Measurements from ENCODE around the gene CTBP2. TPM values are rescaled to one million over a fixed set of nuclear protein-coding genes. Genes with fewer than 3 reads are reported as not detected.
A peak's percentile ranks its signal among the peaks of the same experiment; 100 is the strongest.

The CTBP2 gene
- polyA plus RNA-seq, 5 donors: 77.4 to 86.8 (median 85.1) TPM

DNA sequence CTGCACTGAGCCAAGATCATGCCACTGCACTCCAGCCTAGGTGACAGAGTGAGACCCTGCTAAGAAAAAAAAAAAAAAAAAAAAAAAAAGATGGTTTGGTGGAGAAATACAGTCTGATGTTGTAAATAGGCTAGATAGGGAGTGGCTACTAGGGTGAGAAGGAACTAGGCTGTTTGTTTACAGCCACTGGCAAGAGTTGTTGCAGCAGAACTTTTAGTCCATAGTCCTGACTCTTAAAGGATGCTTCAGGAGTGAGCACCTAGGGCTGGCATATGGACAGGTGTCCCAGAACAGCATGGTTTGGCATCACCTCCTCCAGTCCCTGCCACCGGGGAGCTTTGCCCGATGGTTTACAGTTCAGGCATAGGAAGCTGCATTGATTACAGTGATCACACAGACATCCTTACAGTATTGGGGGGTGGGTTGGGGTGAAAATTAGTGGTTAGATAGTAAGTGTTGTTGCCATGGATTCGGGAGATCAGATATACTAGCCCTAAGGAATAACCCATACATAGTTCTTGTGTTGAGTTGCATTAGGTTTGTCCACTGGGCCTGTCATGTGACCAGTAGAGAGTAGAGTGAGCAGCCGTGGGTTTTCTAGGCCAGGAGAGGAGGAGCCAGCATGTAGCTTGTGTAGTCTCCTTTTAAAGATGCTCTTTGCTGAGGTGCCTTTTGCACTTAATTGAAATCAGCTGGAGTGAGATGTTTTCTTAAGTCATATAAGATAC lies 182.6 kb downstream of the CTBP2 start:
- no peak for DNase-seq

DNA sequence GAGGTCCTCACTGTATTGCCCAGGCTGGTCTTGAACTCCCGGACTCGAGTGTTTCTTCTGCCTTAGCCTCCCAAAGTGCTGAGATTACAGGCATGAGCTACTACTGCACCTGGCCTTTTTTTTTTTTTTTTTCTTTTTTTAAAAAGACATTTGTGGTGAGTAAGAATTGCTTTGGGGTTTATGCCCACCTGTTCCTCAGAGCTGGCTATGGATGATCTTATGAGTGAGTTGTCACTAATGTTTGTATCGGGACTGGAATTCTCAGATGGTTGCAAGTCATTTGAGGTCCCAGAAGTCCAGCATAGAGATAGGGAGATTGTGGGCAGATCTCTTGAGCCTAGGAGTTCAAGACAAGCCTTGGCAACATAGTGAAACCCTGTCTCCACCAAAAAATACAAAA lies 183.2 kb downstream of the CTBP2 start:
- no peak for DNase-seq

DNA sequence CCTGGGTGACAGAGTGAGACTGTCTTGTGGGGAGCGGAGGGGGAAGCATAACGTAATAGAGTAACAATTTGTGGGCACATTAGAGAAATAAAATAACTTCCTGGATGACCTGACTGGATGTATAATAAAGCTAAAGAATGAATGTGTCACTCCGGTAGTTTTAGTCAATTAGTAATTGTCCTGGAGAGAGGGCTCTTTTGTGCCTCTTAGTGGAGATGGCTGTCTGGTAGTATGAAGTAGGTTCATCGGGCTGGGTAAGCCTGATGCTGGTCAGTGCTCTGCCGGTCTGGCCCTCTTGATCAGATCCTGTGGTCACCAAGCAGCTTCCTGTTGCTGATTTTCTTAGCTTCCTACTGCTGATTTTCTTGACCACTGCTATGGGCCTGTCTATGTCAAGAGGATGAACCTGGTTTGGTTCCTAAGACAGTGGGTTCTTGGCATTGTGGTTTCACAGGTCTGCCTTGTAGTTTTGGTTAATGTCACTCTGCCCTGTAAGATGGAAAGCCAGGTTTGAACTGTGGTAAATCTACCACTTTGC lies 184.3 kb downstream of the CTBP2 start:
- DNase-seq: no peak

DNA sequence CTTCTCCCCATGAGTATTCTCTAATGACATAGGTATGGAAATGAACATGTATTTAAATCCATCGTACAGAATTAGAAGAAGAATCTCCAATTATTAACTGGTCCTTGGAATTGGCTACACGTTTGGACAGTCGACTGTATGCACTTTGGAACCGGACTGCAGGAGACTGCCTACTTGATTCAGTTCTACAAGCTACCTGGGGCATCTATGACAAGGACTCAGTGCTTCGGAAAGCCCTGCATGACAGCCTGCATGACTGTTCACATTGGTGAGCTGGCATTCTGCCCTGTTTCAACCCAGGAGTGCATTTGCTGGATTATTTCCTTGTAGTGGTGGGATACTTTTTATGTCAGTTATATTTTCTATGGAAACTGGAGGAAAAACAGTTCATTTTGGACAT lies 186.2 kb downstream of the CTBP2 start:
- no peak for DNase-seq

DNA sequence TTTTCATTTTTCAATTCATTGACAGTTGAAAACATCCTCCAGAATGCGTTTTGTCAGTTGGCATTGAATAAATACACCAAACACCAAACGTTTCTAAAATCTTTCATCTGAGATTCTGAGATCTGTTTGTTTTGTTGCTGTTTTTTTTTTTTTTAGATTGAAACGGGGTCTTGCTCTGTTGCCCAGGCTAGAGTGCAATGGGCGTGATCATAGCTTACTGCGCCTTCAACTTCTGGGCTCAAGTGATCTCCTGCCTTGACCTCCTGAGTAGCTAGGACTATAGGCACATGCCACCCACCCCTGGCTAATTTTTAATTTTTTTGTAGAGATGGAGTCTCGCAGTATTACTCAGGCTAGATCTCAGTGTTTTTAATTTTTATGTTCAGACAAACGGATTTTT lies 187.7 kb downstream of the CTBP2 start:
- no peak for DNase-seq

DNA sequence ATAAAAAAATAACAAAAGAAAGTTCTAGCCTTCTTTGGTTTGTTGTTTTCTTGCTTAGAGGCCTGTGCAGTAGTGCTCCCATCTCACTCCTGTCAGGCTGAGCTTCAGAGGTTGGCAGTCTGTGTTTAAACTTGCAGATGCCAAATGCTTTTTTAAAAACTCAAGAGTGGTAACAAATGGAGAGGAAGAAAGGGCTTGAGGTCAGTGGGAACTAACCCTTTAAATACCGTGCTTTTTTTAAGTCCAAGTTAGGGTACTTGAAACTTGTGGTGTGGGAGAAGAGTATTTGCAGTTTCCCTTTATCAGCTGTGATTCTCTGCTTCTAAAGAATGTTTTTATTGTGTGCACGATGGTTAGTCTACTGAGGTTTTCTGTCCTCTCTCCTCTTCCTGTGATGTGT lies 189.1 kb downstream of the CTBP2 start:
- no peak for DNase-seq

DNA sequence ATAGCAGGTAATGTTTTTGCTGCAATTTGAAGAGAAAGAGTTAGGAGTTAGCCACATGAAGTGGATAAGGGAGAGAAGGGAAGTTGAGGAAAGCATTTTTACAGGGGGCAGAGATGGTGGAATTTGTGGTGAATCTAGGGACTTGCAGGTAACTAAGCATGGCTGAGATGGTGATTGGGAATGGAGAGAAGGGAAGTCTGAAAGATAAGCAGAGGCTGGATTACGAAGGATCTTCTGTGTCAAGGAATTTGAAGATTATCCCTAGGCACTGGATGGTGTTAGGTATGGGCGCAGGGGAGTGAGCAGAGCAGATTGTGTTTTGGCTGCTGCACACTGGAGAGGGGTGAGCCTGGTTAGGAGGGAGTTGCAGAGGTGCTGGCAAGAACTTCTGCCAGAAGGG lies 193.1 kb downstream of the CTBP2 start:
- no peak for DNase-seq

DNA sequence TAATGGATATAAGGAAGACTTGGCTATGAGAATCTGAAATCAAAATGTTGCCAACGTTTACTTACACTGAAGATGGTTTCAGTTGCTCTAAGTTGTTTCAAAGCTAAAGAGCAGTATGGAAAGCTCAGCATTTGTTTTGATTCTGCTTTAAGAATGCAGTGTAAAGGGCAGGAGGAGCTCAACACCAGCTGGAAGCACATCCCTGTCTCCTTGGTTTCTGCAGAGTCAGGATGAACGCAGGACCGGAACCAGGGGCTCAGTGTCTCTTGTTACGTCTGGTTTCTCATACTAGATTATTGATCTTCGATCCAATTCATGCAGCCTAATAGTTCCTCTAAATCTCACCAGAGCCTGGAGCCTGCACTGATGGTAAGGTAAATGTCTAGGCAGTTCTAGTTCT lies 194.4 kb downstream of the CTBP2 start:
- DNase-seq: no peak

DNA sequence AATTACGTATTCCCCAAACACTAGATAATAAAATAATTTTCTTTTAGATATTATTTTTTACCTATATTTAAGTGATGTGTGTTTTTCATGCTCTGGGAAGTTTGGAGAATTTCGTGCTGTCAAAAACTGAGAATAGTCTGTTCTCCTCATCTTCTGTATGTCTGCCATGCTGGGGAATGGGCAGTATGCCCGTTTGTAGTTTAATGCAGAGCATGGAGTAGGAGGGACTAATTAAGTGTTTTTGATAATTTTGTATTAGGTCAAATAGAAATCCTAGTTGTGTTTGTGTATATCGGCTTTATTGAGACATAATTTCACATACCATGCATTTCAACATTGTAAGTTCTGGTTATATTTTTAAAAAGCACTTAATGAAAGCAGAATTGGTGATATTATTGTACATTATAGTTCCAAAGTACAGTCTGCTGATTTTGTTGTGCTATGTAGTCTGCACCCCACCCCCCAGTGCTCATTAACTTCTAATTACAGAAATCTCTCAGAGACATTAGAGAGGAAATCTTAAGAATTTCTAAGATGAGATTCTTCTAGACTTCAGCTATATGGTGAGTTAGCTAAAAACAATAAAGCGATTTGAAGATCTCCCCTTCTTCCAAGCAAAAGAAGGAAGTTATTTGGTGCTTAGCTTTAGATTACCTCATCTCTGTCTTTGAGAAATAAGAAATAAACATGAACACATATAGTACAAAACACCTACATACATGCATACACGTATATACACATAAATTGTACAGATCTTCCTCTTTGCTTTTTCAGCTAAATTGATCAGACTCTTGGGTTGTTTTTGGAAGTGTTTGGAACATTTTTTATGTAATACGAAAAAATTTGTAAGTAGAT lies 196.3 kb downstream of the CTBP2 start:
- DNase-seq: peak in 1 of 2 donors; percentile 62

DNA sequence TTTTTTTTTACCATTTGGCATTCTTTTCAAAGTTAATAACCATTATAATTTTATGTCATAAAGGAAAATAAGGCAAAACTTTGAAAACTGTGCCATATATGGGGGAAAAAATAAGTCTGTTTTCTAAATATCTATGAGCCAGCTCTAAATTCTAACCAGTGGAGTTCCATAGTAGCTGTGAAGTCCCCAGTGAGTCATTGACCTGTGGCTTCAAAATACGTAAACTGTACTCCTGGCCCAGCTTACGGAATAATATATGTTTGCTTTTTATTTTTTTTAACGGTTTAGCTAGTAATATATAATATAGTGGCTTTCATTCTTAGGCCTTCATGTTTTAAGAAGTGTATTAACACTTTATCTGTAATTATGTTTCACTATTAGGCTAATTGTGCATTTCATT lies 197.9 kb downstream of the CTBP2 start:
- no peak for DNase-seq

DNA sequence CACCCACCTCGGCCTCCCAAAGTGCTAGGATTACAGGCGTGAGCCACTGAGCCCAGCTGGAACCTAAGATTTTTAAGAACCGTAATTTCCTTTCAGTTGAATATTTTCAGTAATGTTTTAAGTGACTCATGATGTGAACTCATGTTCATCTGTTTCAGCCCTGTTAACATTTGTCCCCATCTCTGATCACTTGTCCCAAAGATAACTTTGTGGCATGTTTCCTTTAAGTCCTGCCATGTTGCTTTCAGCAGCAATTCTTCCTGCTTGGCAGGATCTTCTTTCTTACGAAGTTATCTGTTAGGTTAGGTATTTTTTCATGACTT lies 199.2 kb downstream of the CTBP2 start:
- DNase-seq: no peak

DNA sequence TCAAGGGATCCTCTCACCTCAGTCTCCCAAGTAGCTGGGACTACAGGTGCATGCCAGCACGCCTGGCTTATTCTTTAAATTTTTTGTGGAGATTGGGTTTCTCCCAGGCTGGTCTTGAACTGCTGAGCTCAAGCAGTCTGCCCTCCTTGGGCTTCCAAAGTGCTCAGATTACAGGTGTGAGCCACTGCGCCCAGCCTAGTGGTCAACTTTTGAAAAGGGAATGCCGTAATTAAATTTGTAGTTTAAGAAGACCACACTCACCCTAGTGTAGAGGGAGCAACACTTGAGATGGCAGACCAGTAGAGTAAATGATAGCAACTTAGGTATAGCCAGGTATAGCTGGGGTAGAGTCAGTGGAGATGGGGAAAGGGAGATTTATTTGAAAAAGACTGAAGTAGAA lies 200.8 kb downstream of the CTBP2 start:
- DNase-seq: no peak

DNA sequence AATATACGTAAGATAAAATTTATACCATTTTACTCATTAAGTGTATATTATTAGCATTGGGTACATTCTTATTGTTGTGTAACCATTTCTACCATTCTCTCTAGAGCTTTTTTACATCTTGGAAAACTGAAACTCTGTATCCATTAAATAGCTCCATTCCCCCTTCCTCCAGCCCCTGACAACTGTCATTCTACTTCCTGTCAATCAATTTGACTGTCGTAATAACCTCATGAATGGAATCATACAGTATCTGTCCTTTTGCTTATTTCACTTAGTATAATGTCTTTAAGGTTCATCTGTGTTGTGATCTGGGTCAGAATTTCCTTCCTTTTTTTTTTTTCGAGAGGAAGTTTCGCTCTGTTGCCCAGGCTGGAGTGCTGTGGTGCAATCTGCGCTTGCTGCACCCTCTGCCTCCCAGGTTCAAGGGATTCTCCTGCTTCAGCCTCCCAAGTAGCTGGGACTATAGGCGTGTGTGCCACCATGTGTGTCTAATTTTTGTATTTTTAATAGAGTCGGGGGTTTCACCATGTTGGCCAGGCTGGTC lies 202.9 kb downstream of the CTBP2 start:
- DNase-seq: no peak

DNA sequence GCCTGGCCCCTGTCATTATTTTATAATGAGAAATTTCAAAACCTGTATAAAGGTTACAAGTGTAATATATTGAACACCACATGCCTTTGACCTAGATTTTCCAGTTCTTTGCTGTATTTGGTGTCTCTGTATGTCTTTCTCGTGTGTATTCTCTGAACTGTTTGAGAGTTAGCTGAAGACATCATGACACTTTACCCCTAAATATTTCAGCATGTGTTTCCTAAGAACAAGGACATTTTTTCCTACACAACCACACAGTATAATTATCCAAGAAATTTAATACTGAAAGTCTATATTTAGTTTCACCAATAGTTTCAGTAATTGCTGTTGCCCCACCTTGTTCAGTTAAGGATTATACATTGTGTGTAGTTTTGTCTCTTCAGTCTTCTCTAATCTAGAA lies 203.6 kb downstream of the CTBP2 start:
- no peak for DNase-seq

DNA sequence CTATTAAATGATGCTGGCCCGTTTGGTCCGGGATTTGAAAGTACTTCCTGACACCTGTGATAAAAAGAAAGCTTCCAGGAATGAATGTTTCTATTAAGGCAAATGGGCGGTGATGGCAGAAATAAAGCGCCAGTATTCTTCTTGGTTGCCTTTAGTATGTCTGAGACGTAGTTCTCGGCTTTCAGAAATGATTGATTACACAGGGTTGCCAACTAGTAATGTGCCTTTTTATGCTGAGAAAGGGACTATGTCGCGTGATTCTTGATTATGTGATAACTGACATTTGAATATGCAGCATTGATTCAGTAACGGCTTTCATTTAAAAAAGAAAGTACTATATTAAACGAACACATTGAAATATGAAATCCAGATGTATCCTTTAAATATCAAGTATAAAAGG lies 204.5 kb downstream of the CTBP2 start:
- DNase-seq: peak; percentile 65 to 69

DNA sequence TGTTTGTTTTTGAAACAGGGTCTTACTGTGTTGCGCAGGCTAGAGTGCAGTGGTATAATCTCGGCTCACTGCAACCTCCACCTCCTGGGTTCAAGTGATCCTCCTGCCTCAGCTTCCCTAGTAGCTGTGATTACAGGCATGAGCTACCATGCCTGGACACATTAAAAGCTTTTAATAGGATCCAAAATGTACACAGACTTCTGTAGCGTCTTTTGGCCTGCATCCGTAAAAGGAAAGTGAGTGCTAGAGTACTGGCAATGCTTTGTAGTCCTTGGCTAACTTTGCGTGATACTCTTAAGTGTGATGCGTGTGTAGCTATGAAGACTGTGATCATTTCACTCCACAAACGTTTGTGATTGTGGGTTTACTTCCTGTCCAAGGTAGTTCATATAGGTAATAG lies 205.1 kb downstream of the CTBP2 start:
- DNase-seq: no peak

DNA sequence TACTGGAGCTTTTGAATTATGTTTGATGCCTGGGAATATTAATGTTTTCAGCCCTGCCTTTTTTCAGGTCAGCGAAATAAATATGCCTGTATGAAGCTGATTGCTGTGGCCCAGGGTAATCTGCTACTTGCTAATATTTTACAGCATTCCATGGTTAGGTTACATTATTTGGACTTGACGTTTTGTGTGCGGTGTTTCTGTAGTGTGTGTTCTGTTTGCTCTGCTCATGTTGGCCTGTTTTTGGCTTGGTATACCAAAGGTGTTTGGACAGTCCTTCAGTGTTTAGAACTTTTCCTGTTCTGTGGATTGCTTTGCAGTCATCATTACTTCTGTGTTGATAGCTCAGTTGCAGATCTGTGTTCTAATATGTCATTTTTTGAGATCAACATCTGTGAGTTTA lies 206.9 kb downstream of the CTBP2 start:
- no peak for DNase-seq

DNA sequence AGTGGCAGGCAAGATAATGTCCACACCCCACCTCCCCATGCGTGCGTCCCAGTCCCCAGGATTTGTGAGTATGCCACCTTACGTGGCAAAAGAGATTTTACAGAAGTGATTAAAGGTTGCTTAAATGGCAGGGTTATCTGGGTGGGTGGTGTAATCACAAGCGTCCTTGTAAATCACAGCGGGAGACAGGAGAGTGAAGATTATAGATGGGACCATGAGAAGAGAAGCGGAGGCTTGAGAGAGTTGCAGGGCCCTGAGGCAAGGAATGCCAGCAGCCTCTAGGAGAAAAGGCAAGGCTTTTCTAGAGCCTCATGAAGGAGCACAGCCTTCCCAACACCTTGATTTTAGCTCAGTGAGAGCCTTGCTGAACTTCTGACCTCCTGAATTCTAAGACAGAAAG lies 208.2 kb downstream of the CTBP2 start:
- DNase-seq: no peak

DNA sequence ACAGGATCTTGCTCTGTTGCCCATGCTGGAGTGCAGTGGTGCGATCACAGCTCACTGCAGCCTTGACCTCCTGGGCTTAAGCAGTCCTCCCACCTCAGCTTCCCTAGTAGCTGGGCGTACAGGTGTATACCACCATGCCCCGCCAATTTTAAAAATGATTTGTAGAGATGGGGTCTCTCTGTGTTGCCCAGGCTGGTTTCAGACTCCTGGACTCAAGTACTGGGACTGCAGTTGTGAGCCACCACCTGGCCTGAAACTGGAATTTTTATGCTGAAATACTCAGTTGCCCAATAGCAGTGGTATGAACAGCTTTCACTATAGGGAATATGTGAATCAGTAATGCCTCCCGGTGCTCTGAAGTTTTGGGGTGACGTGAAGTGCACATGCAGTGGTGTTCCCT lies 210.8 kb downstream of the CTBP2 start:
- no peak for DNase-seq

DNA sequence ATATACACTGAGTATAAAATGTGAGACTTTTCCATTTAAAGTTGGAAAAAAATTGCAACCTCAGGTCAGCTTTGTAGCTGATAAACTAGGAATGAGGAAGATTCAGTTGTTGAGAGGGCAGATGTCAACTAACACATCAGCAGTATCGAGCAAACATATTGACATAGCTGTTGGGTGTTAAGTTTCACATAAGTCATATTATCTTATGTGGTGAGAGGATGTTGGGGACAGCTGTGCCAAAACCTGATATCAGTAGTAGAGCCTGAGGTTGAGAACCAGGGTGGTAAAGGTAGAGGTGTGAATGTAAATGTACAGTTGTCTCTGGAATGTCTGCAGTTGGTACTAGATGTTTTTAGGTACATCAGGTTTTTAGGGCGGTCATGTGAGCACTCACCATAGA lies 213.4 kb downstream of the CTBP2 start:
- no peak for DNase-seq

DNA sequence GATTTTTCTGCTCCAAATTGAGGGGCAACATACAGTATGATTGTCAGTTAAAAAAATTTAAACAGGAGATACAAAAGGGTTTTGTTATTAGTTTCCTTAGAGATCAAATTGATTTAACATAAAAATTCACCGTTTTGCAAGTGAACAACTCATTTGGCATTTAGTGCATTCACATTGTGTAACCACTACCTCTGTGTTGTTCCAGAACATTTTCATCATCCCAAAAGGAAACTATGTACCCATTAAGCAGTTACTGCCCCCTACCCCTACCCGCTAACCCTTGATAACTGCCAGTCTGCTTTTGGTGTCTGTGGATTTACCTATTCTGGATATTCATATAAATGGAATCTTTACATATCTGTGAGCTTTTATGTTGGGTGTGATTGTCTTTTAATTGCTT lies 215.4 kb downstream of the CTBP2 start:
- DNase-seq: no peak

DNA sequence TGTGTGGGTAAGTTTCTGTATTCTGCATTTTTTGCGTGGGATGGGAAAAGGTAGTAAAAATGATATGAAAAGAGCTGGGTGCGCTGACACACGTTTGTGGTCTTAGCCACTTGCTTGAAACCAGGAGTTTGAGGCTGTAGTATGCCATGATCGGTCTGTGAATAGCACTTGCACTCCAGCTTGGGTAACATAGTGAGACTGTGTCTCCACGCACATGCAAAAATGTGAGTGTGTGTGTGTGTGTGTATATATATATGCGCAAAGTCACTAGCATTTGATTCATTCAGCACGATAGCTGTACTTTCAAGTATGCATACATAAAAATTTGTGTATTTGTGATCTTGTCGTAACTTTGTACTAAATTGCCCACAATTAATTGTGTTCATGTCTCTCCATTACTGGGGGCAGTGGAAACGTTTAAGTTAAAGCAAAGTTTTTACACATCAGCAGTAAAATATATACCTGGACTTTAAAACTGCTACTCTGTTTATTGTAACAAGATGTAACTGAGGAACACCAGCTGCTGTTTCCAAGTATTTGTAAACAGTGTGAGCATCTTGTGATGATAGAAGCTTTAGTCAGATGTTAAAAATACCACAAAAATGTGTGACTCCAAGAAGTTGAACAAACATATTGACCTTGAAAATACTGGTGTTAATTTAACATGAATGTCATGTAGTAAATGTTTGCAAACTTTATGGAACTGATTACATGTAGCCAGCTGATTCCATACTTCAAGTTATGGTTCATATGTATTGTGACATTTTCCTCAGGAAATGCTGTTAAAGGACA lies 216.9 kb downstream of the CTBP2 start:
- DNase-seq: peak in 1 of 2 donors; percentile 20

Data from right lung (tissue), 5 donors.